ENCODE results near the gene ZNF385B.

Gene ZNF385B

DNA sequence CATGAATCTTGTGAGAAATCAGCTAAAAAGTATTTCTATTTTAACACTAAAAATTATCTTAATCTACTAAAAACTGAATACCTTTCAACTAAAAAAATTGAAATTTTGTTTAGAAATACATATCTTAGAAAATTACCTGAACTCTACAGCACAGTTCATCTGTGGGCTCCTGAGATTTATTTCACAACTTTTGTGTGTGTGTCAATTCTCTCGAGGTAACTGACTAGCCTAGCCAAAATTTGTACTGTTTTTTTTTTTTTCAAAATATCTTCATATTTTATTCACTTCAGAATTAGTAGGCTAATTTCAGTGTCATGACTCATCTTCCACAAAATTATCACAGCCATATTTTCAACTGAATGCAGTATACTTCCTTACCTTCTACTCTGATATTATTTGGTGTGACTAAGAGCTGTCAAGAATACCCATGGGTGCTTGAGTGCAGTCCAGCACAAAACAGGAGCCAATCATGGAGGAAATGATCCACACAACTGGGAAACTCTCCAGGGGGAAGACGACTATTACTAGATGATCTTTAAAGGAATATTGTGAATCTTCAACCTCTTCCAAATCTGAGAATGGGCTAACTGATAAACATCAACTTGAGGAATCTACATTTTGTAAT lies 174.6 kb downstream of the ZNF385B start:
- Histone ChIP-seq H3K23ac (ENCODE audit: low read length in 2 of 2) (no peak overlapping the region), H2BK120ac (ENCODE audit: low read depth, low read length) (no peak overlapping the region), H3K4ac (ENCODE audit: low read depth in 1 of 2, low read length in 2 of 2) (no peak overlapping the region), H2AK5ac (ENCODE audit: low read length, severe bottlenecking) (no peak overlapping the region), H3K18ac (ENCODE audit: low read depth in 1 of 2, low read length in 2 of 2) (no peak overlapping the region), H3K9me3 (ENCODE audit: control insufficient read depth, low read length) (no peaks in the 10 kb centered on the region), H3K14ac (ENCODE audit: low read length in 2 of 2) (no peak overlapping the region), H4K91ac (ENCODE audit: low read length) (no peak overlapping the region), H3K79me1 (replicated peaks; ENCODE audit: low read length, poor library complexity, severe bottlenecking) (no peaks in the 10 kb centered on the region), H3K27me3 (ENCODE audit: control insufficient read depth in 1 of 2, insufficient read depth in 1 of 2, low read length in 2 of 2) (no peaks in the 10 kb centered on the region), H2BK15ac (ENCODE audit: low read depth, poor library complexity, severe bottlenecking) (no peak overlapping the region), H3K36me3 (ENCODE audit: control insufficient read depth in 1 of 2, insufficient read depth in 2 of 2, low read depth in 1 of 2, low read length in 2 of 2) (no peaks in the 10 kb centered on the region), H2BK12ac (ENCODE audit: low read length in 2 of 2) (no peak overlapping the region), H3K4me2 (ENCODE audit: low read length, poor library complexity, severe bottlenecking) (no peak overlapping the region), H2BK5ac (ENCODE audit: low read depth, low read length, poor library complexity, severe bottlenecking) (no peak overlapping the region), H4K8ac (ENCODE audit: low read length) (no peak overlapping the region), H2AFZ (ENCODE audit: low read depth, low read length) (no peak overlapping the region), H3K9ac (ENCODE audit: low read length) (no peak overlapping the region), H3K4me3 (ENCODE audit: insufficient read depth in 1 of 2, low read depth in 1 of 2, low read length in 2 of 2) (no peak overlapping the region), H3K4me1 (ENCODE audit: control insufficient read depth, insufficient read depth, low read depth, low read length) (no peaks in the 10 kb centered on the region), H3K27ac (ENCODE audit: low read length, poor library complexity, severe bottlenecking) (no peak overlapping the region)
- no CpG with 5 or more reads among the region's 2 CpGs for WGBS
- no peak for DNase-seq

DNA sequence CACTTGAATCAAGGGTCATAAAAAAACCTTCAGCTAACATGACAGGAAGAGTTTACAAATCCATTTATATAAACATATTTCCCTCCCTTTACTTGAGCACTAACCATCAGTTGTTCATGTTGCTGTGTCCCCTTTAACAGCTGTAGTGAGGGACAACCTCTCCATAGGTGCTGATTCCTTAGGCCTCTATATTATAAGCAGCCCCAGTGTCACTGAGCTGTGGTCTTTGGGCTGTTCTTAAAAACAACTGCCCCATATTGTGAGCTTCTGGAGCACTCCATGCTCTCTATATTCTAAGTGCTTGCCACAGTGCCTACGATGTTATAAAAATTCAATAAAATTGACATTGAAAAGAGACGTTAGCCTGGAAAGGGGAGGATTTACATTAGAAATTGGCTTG lies 175.3 kb downstream of the ZNF385B start:
- no peak overlapping the region for H2BK5ac ChIP-seq (ENCODE audit: low read depth, low read length, poor library complexity, severe bottlenecking)
- H2AFZ ChIP-seq (ENCODE audit: low read depth, low read length) = no peak overlapping the region
- H3K4me2 ChIP-seq (ENCODE audit: low read length, poor library complexity, severe bottlenecking) = no peak overlapping the region
- DNase-seq = no peak
- H4K8ac ChIP-seq (ENCODE audit: low read length) = no peak overlapping the region
- no peak overlapping the region for H2AK5ac ChIP-seq (ENCODE audit: low read length, severe bottlenecking)
- WGBS = 97% methylated on average over 2 of the region's 2 CpGs
- no peak overlapping the region for H3K23ac ChIP-seq (ENCODE audit: low read length in 2 of 2)
- H2BK15ac ChIP-seq (ENCODE audit: low read depth, poor library complexity, severe bottlenecking) = no peak overlapping the region
- H3K79me1 ChIP-seq (replicated peaks; ENCODE audit: low read length, poor library complexity, severe bottlenecking) = no peaks in the 10 kb centered on the region
- no peak overlapping the region for H4K91ac ChIP-seq (ENCODE audit: low read length)
- no peak overlapping the region for H3K18ac ChIP-seq (ENCODE audit: low read depth in 1 of 2, low read length in 2 of 2)
- H2BK120ac ChIP-seq (ENCODE audit: low read depth, low read length) = no peak overlapping the region
- H3K4me3 ChIP-seq (ENCODE audit: insufficient read depth in 1 of 2, low read depth in 1 of 2, low read length in 2 of 2) = no peak overlapping the region
- H2BK12ac ChIP-seq (ENCODE audit: low read length in 2 of 2) = no peak overlapping the region
- no peaks in the 10 kb centered on the region for H3K27me3 ChIP-seq (ENCODE audit: control insufficient read depth in 1 of 2, insufficient read depth in 1 of 2, low read length in 2 of 2)
- H3K36me3 ChIP-seq (ENCODE audit: control insufficient read depth in 1 of 2, insufficient read depth in 2 of 2, low read depth in 1 of 2, low read length in 2 of 2) = no peaks in the 10 kb centered on the region
- H3K27ac ChIP-seq (ENCODE audit: low read length, poor library complexity, severe bottlenecking) = no peak overlapping the region
- no peaks in the 10 kb centered on the region for H3K9me3 ChIP-seq (ENCODE audit: control insufficient read depth, low read length)
- H3K14ac ChIP-seq (ENCODE audit: low read length in 2 of 2) = no peak overlapping the region
- no peak overlapping the region for H3K9ac ChIP-seq (ENCODE audit: low read length)
- H3K4me1 ChIP-seq (ENCODE audit: control insufficient read depth, insufficient read depth, low read depth, low read length) = no peaks in the 10 kb centered on the region
- H3K4ac ChIP-seq (ENCODE audit: low read depth in 1 of 2, low read length in 2 of 2) = no peak overlapping the region

DNA sequence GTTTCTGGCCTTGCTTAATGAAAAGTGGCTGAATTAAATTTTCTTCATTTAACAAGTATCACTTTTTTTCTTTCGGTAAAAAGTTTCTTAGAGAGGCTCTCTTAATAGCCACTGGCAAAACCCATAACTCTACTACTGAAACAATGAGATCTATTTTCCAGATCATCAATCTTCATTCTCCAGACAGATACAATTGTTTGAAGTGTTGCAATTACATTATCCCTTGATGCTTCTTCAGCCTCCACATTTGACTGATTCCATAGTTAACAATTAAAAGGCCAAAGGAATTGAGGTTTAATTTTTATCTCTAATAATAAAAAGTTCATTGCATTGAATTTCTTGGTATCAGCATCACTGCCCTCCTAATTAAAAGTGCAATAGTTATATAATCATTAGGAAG lies 176.3 kb downstream of the ZNF385B start:
- H3K27ac ChIP-seq (ENCODE audit: low read length, poor library complexity, severe bottlenecking) = no peak overlapping the region
- 0% methylated on average over 1 of the region's 1 CpG for WGBS
- H4K8ac ChIP-seq (ENCODE audit: low read length) = no peak overlapping the region

DNA sequence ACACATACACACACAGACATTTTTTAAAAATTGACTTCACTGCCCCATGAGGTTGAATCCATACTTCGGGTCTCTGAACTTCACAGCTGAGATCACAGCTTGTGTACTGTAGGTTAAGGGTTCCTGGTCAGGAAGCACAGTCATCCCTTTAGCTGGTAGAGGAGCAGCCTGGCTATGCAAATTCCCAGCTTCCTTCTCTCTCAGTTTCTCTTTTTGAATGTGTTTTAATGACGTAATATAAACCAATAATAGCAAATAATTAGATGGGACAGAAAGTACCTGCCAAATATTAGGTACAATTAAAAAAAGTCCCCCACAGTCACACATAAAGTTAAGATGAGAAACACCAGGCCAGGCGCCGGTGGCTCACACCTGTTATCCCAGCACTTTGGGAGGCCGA lies 178.7 kb downstream of the ZNF385B start:
- no peak for DNase-seq
- Histone ChIP-seq H3K79me1 (replicated peaks; ENCODE audit: low read length, poor library complexity, severe bottlenecking) (no peaks in the 10 kb centered on the region), H3K9ac (ENCODE audit: low read length) (no peak overlapping the region), H2AK5ac (ENCODE audit: low read length, severe bottlenecking) (no peak overlapping the region), H3K14ac (ENCODE audit: low read length in 2 of 2) (no peak overlapping the region), H4K8ac (ENCODE audit: low read length) (no peak overlapping the region), H3K4me2 (ENCODE audit: low read length, poor library complexity, severe bottlenecking) (no peak overlapping the region), H3K27me3 (ENCODE audit: control insufficient read depth in 1 of 2, insufficient read depth in 1 of 2, low read length in 2 of 2) (no peaks in the 10 kb centered on the region), H3K18ac (ENCODE audit: low read depth in 1 of 2, low read length in 2 of 2) (no peak overlapping the region), H3K4ac (ENCODE audit: low read depth in 1 of 2, low read length in 2 of 2) (no peak overlapping the region), H2BK5ac (ENCODE audit: low read depth, low read length, poor library complexity, severe bottlenecking) (no peak overlapping the region), H3K27ac (ENCODE audit: low read length, poor library complexity, severe bottlenecking) (no peak overlapping the region), H3K9me3 (ENCODE audit: control insufficient read depth, low read length) (no peaks in the 10 kb centered on the region), H4K91ac (ENCODE audit: low read length) (no peak overlapping the region), H3K4me3 (ENCODE audit: insufficient read depth in 1 of 2, low read depth in 1 of 2, low read length in 2 of 2) (no peak overlapping the region), H2BK12ac (ENCODE audit: low read length in 2 of 2) (no peak overlapping the region), H3K23ac (ENCODE audit: low read length in 2 of 2) (no peak overlapping the region), H3K36me3 (ENCODE audit: control insufficient read depth in 1 of 2, insufficient read depth in 2 of 2, low read depth in 1 of 2, low read length in 2 of 2) (no peaks in the 10 kb centered on the region), H2BK120ac (ENCODE audit: low read depth, low read length) (no peak overlapping the region), H2BK15ac (ENCODE audit: low read depth, poor library complexity, severe bottlenecking) (no peak overlapping the region), H2AFZ (ENCODE audit: low read depth, low read length) (no peak overlapping the region), H3K4me1 (ENCODE audit: control insufficient read depth, insufficient read depth, low read depth, low read length) (no peaks in the 10 kb centered on the region)
- 87% methylated on average over 3 of the region's 5 CpGs for whole genome bisulfite sequencing

More for the DNA sequence above, 176.3 kb downstream of the ZNF385B start:
- Histone ChIP-seq H3K4ac (ENCODE audit: low read depth in 1 of 2, low read length in 2 of 2) (no peak overlapping the region), H2BK12ac (ENCODE audit: low read length in 2 of 2) (no peak overlapping the region), H3K14ac (ENCODE audit: low read length in 2 of 2) (no peak overlapping the region), H3K4me2 (ENCODE audit: low read length, poor library complexity, severe bottlenecking) (no peak overlapping the region), H3K79me1 (replicated peaks; ENCODE audit: low read length, poor library complexity, severe bottlenecking) (no peaks in the 10 kb centered on the region), H3K23ac (ENCODE audit: low read length in 2 of 2) (no peak overlapping the region), H2BK15ac (ENCODE audit: low read depth, poor library complexity, severe bottlenecking) (no peak overlapping the region), H3K36me3 (ENCODE audit: control insufficient read depth in 1 of 2, insufficient read depth in 2 of 2, low read depth in 1 of 2, low read length in 2 of 2) (no peaks in the 10 kb centered on the region), H3K4me3 (ENCODE audit: insufficient read depth in 1 of 2, low read depth in 1 of 2, low read length in 2 of 2) (no peak overlapping the region), H2BK120ac (ENCODE audit: low read depth, low read length) (no peak overlapping the region), H3K9me3 (ENCODE audit: control insufficient read depth, low read length) (no peaks in the 10 kb centered on the region), H3K4me1 (ENCODE audit: control insufficient read depth, insufficient read depth, low read depth, low read length) (no peaks in the 10 kb centered on the region), H3K9ac (ENCODE audit: low read length) (no peak overlapping the region), H2BK5ac (ENCODE audit: low read depth, low read length, poor library complexity, severe bottlenecking) (no peak overlapping the region), H2AK5ac (ENCODE audit: low read length, severe bottlenecking) (no peak overlapping the region), H2AFZ (ENCODE audit: low read depth, low read length) (no peak overlapping the region), H4K91ac (ENCODE audit: low read length) (no peak overlapping the region), H3K18ac (ENCODE audit: low read depth in 1 of 2, low read length in 2 of 2) (no peak overlapping the region), H3K27me3 (ENCODE audit: control insufficient read depth in 1 of 2, insufficient read depth in 1 of 2, low read length in 2 of 2) (no peaks in the 10 kb centered on the region)
- no peak for DNase-seq
